Embryonic facial prominence (tissue), 1 donor: ENCODE data around the gene SDK1.
"Not testable (repeated sequence)": the region's sequence is repeated elsewhere in the genome, so short reads cannot be mapped to it uniquely, and the experiment has no call there.

ENCODE experiments used
- DNase-seq: peaks from one replicate; pipeline ENCODE4 v3.0.0-alpha.2; 2016; ENCODE audit errors: extremely low spot score

SDK1 gene

GRCh38 chr7:3670898-3671297, 369.8 kb downstream of the SDK1 start:
- DNase-seq: no peak

- no peak for DNase-seq
Observed at GRCh38 chr7:3673524-3673923, 372.5 kb downstream of the SDK1 start.

GRCh38 chr7:3678314-3678810, 377.3 kb downstream of the SDK1 start:
- DNase-seq: no peak

- no peak for DNase-seq
Observed at GRCh38 chr7:3682028-3682710, 381.1 kb downstream of the SDK1 start.

GRCh38 chr7:3683546-3684539, 382.8 kb downstream of the SDK1 start:
- DNase-seq: no peak

- DNase-seq: no peak
Observed at GRCh38 chr7:3688071-3688470, 387.0 kb downstream of the SDK1 start.

GRCh38 chr7:3688842-3689241, 387.8 kb downstream of the SDK1 start:
- DNase-seq: no peak

- DNase-seq: no peak
Observed at GRCh38 chr7:3691478-3692158, 390.6 kb downstream of the SDK1 start.

- no peak for DNase-seq
Observed at GRCh38 chr7:3695602-3696001, 394.6 kb downstream of the SDK1 start.

GRCh38 chr7:3696113-3696512, 395.1 kb downstream of the SDK1 start:
- no peak for DNase-seq

- DNase-seq: no peak
Observed at GRCh38 chr7:3697472-3697871, 396.4 kb downstream of the SDK1 start.

- DNase-seq: no peak
Observed at GRCh38 chr7:3705258-3705657, 404.2 kb downstream of the SDK1 start.

GRCh38 chr7:3706091-3706490, 405.0 kb downstream of the SDK1 start:
- DNase-seq: not testable (repeated sequence)

- DNase-seq: no peak
Observed at GRCh38 chr7:3710122-3710521, 409.1 kb downstream of the SDK1 start.

GRCh38 chr7:3710531-3710930, 409.5 kb downstream of the SDK1 start:
- DNase-seq: no peak

GRCh38 chr7:3712841-3713240, 411.8 kb downstream of the SDK1 start:
- no peak for DNase-seq

GRCh38 chr7:3721422-3721821, 420.4 kb downstream of the SDK1 start:
- no peak for DNase-seq

- no peak for DNase-seq
Observed at GRCh38 chr7:3722396-3722922, 421.4 kb downstream of the SDK1 start.

- DNase-seq: no peak
Observed at GRCh38 chr7:3725155-3726059, 424.4 kb downstream of the SDK1 start.

- DNase-seq: no peak
Observed at GRCh38 chr7:3730276-3730675, 429.2 kb downstream of the SDK1 start.
